Daoy (cell line): ENCODE data around the gene PSPC1. TPM values are rescaled to one million over a fixed set of nuclear protein-coding genes. Genes with fewer than 3 reads are reported as not detected.

Experiments
- DNase-seq: peaks from one replicate; pipeline ENCODE4 v3.0.0-alpha.2; 2015; ENCODE audit warnings: low read depth
- total RNA-seq: library from RNA; depleted of rRNA; stranded (reverse); fragments of >200 nt; shearing (Covaris generic); gene quantifications from 2 replicates; pipeline ENCODE4 v1.2.3, GENCODE V29; 2014; rRNA removed

Gene PSPC1
- total RNA-seq, 1 experiment from 2014 or later, result 83.7 TPM

GRCh38 chr13:19673473-19674430 lies 109.0 kb downstream of the PSPC1 start:
- no peak for DNase-seq

- no peak for DNase-seq
These were observed 109.8 kb downstream of the PSPC1 start for GRCh38 chr13:19672990-19673389.

GRCh38 chr13:19670147-19670546 lies 112.6 kb downstream of the PSPC1 start:
- DNase-seq, result no peak

GRCh38 chr13:19668778-19669177 lies 114.0 kb downstream of the PSPC1 start:
- no peak for DNase-seq

GRCh38 chr13:19665427-19665859 lies 117.3 kb downstream of the PSPC1 start:
- no peak for DNase-seq

GRCh38 chr13:19664481-19665230 lies 118.1 kb downstream of the PSPC1 start:
- DNase-seq, result no peak

- DNase-seq, result no peak
These were observed 119.2 kb downstream of the PSPC1 start for GRCh38 chr13:19663416-19663979.

GRCh38 chr13:19661561-19661960 lies 121.2 kb downstream of the PSPC1 start:
- no peak for DNase-seq

- DNase-seq, result no peak
These were observed 121.6 kb downstream of the PSPC1 start for GRCh38 chr13:19661126-19661525.

- DNase-seq, result no peak
These were observed 123.9 kb downstream of the PSPC1 start for GRCh38 chr13:19658831-19659230.

GRCh38 chr13:19657872-19658591 lies 124.7 kb downstream of the PSPC1 start:
- DNase-seq, result no peak

Other genes starting within 250 kb of the PSPC1 start
- gene TPTE2, start 221.4 kb downstream of the PSPC1 start, total RNA-seq, result not detected in 2 replicates
- gene MPHOSPH8, start 149.3 kb downstream of the PSPC1 start, total RNA-seq, result 11.6 and 12.2 TPM in 2 replicates
- gene ZMYM5, start 80.7 kb upstream of the PSPC1 start, total RNA-seq, result 4.4 and 9.4 TPM in 2 replicates
- gene ZMYM2, start 175.8 kb upstream of the PSPC1 start, total RNA-seq, result 18.9 and 37.4 TPM in 2 replicates